Measurements from ENCODE around the gene MEA1.

GRCh38 chr6:43037706-43038105, 24.0 kb upstream of the MEA1 start:
- TF ChIP-seq, protein P1, sequence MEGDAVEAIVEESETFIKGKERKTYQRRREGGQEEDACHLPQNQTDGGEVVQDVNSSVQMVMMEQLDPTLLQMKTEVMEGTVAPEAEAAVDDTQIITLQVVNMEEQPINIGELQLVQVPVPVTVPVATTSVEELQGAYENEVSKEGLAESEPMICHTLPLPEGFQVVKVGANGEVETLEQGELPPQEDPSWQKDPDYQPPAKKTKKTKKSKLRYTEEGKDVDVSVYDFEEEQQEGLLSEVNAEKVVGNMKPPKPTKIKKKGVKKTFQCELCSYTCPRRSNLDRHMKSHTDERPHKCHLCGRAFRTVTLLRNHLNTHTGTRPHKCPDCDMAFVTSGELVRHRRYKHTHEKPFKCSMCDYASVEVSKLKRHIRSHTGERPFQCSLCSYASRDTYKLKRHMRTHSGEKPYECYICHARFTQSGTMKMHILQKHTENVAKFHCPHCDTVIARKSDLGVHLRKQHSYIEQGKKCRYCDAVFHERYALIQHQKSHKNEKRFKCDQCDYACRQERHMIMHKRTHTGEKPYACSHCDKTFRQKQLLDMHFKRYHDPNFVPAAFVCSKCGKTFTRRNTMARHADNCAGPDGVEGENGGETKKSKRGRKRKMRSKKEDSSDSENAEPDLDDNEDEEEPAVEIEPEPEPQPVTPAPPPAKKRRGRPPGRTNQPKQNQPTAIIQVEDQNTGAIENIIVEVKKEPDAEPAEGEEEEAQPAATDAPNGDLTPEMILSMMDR (conservative IDR thresholded peaks at IDR 0.05; ENCODE audit: low read depth, low read length) = no peak
- no peak for TF ChIP-seq EZH2phosphoT487 (IDR thresholded peaks at IDR 0.05; ENCODE audit: borderline replicate concordance, low read length)
- TF ChIP-seq EZH2 (IDR thresholded peaks at IDR 0.05; ENCODE audit: low read length, unreplicated experiment) = no peak

Data from PC-3 (cell line).